GM12801 (cell line): ENCODE results near the gene VARS2.

Experiments used
- CTCF ChIP-seq: IDR thresholded peaks from one replicate; pipeline ENCODE4 v1.5.1; 2011; ENCODE audit warnings: control low read depth; ENCODE audit not compliant: insufficient read length; ENCODE audit errors: extremely low read depth

Gene VARS2

GRCh38 chr6:30908700-30909099 is 5.3 kb upstream of the VARS2 start:
- TF ChIP-seq CTCF = no peak

GRCh38 chr6:30912746-30913520 is 1.1 kb upstream of the VARS2 start:
- no peak for TF ChIP-seq CTCF

GRCh38 chr6:30913721-30914075 is 340 bp upstream of the VARS2 start:
- TF ChIP-seq CTCF = no peak

- no peak for TF ChIP-seq CTCF
Measured at GRCh38 chr6:30914854-30915590, 984 bp downstream of the VARS2 start.

GRCh38 chr6:30915591-30915946 is 1.5 kb downstream of the VARS2 start:
- TF ChIP-seq CTCF = no peak

- TF ChIP-seq CTCF = no peak
Measured at GRCh38 chr6:30917041-30917440, 3.0 kb downstream of the VARS2 start.

- no peak for TF ChIP-seq CTCF
Measured at GRCh38 chr6:30917487-30917886, 3.4 kb downstream of the VARS2 start.
